Esophagus squamous epithelium (tissue), 4 donors: Measurements from ENCODE around the gene CBLL2.

Experiments
- CTCF ChIP-seq, 6 experiments: fragments of 450-650 bp in 4 of 6; fragments of 200-600 bp in 2 of 6; sonication (generic) in 2 of 6; IDR thresholded peaks; one replicate each; pipeline ENCODE4 v1.5.1; 2016 to 2019; ENCODE audit warnings: antibody characterized with exemption in 6 of 6, mild to moderate bottlenecking in 4 of 6, moderate library complexity in 4 of 6
- POLR2A ChIP-seq, 4 donors: fragments of 450-650 bp; IDR thresholded peaks; one replicate each; pipeline ENCODE4 v1.6.1; 2017; ENCODE audit warnings: antibody characterized with exemption in 4 of 4, mild to moderate bottlenecking in 4 of 4, moderate library complexity in 3 of 4

- TF ChIP-seq POLR2A (IDR thresholded peaks at IDR 0.05) (no peak), CTCF (IDR thresholded peaks at IDR 0.05) (no peak)
Observed at GRCh38 chrX:22268706-22269105, 4.0 kb upstream of the CBLL2 start.
